GM21717 (cell line): ENCODE results near the gene NSD2.
"Not testable (repeated sequence)": the region's sequence is repeated elsewhere in the genome, so short reads cannot be mapped to it uniquely, and the experiment has no call there.

ENCODE experiments used
- ATAC-seq: cut with Tn5 transposase; IDR thresholded peaks from one replicate; pipeline ENCODE4 v1.9.1; 2021; ENCODE audit warnings: mild to moderate bottlenecking, moderate library complexity; ENCODE audit not compliant: unreplicated experiment

Gene NSD2

GRCh38 chr4:1870578-1871443 lies at the start of gene NSD2:
Gene NSD2 (plus strand): TSS chr4:1871393. CDS start chr4:1900655, 29,262 bp downstream.
- ATAC-seq, result peak; percentile 45

DNA sequence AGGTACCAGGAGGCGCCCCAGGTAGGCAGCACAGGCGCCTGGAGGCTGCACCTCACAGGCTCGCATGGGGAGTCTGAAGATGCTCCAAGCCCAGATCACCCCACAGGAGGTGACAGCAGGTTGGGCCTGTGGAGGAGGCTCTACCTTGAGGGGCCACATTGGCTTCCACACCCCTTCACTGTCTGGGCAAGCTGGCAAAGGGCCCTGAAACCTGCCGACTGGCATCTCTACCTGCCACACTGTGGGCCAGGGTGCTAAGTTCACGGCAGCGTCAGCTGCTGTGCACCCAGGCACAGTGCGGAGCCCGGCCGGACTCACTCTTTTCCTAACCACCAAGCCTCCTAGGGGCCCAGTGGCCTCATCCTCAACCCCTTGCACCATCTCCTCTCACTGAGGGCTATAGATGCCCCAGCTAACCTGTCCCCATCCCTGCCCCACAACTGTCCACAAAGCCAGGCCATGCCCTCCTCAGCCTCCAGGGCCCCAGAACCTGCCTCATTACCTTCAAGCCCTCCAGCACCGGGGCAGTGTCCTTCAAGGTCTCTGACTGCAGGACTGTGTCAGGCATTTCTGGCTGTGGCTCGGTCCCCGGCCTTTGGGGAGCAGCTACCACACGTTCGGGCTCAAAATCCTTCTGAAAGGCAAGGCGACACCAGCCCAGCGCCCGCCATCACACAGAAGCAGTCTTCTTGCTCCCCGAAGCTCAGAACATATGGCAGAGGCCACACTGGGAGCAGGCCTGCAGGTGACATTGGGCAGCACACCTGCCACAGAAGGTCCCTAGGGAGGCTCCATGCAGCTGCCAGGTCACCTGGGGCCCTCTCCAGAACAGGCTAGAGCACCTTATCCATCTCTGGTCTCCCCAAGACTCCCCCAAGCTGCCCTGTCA lies 49.3 kb upstream of the NSD2 start:
- ATAC-seq, result no peak

GRCh38 chr4:1822568-1823544 lies 48.3 kb upstream of the NSD2 start:
- ATAC-seq, result no peak

DNA sequence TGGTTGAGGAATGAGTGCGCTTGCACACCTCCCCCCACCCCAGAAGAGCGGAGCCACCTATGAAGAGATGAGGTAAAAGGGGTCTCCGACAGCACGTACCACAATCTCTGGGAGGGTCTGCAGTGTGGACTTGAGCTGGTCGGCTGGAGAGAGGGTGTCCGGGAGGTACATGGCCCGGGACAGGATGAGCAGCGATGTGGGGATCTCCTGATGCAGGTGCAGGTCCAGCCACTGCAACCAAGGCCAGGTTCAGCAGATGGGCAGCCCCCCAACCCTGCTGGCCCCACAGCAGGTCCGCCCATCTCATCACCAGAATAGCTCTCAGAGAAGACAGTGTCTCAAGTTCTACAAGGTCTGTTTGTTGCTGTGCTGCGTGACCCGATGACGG lies 47.7 kb upstream of the NSD2 start:
- no peak for ATAC-seq

DNA sequence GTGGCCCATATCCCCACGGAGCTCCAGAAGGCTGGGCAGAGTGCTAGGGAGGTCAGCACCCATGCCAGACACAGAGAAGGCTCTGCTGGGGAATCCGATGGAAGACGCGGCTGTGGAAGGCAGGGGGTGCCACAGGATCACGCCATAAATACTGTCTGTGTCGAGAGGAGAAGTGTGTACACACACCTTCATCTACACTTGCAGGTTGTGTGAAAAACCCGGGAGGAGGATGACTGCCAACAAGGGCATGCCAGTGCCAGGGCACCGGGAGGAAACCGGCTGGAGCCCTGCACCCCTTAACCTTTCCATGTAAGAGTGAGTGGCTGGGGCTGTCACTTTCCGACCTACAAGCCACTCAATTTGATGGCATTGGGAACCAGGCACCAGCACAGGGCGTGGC lies 46.4 kb upstream of the NSD2 start:
- no peak for ATAC-seq

- ATAC-seq, result no peak
Measured at GRCh38 chr4:1825326-1825725, 45.9 kb upstream of the NSD2 start.

GRCh38 chr4:1826531-1827350 lies 44.5 kb upstream of the NSD2 start:
- no peak for ATAC-seq

- no peak for ATAC-seq
Measured at GRCh38 chr4:1830234-1830633, 41.0 kb upstream of the NSD2 start.

- no peak for ATAC-seq
Measured at GRCh38 chr4:1830642-1831228, 40.5 kb upstream of the NSD2 start.

GRCh38 chr4:1831331-1831730 lies 39.9 kb upstream of the NSD2 start:
- no peak for ATAC-seq

- ATAC-seq, result no peak
Measured at GRCh38 chr4:1832690-1833089, 38.5 kb upstream of the NSD2 start.

DNA sequence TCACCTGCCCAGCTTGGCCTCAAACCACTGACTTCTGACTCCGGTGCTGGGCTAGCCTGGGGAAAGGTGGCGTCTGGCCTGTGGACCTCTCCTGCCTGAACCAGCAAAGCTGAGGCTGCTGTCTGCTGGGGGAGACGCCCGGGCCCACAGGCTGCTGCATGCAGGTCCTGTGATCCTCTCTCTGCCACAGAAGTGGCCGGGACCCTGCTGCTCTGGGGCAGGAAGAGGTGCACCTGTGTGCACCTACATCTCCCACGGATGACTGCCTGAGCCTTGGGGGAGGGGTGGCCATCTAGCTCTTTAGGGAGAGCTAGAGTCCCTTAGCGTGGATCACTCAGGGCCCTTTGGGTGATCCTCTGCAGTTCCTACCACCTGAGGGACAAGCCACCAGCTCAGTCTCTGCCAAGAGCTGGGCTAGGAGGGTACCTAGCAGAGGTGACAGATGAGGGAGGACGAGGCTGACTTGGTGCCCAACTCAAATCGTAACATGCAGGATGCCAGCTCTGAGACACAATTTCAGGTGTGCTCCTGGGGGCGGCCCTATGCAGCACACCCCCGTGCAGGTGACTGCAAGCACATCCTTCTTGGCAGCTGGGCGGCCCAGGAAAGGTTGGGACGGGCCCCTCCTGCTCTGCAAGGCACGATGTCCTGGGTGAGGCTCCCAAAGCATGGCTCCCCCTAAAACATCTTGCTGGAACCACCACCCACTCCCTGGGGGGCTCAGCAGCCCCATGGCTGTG lies 37.7 kb upstream of the NSD2 start:
- no peak for ATAC-seq

DNA sequence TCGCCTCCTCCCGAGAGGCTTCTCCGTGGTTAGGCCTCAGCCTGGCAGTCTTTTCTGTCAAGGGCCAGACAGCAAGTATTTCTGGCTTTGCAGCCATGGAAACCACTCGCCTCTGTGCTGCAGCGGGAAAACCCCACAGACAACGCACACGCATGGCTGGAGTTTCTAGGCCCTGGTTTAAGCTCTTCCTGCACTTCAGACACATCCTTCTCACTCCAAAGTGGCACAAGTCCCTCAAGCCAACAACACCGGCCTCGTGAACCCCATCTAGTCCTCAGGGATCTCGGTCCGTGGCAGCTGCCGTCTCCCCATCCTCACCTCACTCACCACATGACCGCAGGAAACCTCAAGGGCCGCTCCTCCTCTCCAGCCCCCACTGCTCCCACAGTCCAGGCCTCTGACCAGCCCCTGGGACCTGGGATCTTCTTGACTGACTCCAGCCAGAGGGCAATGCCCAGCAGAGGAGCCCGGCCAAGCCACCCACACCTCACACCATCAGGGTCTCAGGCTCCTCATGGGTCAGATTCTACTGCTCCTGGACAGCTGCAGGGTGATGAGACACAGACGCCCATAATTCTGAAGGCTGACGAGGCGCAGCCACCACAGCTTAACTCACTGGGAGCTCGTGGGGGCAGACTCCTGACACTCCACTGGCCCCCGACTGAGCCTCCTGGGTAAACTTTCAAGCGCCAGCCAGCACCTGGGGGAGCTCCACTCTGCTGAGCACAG lies 37.0 kb upstream of the NSD2 start:
- ATAC-seq, result peak; percentile 65

DNA sequence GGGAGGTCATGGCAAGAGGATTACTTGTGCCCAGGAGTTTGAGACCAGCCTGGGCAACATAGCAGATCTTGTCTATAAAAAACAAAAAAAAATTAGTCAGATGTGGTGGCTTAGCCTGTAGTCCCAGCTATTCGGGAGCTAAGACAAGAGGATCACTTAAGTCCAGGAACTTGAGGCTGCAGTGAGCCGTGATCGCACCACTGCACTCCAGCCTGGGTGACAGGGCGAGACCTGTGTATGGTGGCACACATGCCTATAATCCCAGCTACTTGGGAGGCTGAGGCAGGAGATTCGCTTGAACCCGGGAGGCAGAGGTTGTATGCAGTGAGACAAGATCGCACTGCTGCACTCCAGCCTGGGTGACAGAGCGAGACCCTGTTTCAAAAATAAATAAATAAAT lies 35.4 kb upstream of the NSD2 start:
- not testable (repeated sequence) for ATAC-seq

GRCh38 chr4:1836650-1837049 lies 34.5 kb upstream of the NSD2 start:
- ATAC-seq, result no peak

GRCh38 chr4:1837069-1837468 lies 34.1 kb upstream of the NSD2 start:
- ATAC-seq, result no peak

- no peak for ATAC-seq
Measured at GRCh38 chr4:1839282-1839681, 31.9 kb upstream of the NSD2 start.

- ATAC-seq, result no peak
Measured at GRCh38 chr4:1841201-1841886, 29.8 kb upstream of the NSD2 start.
